ENCODE results near the gene KCNG1. TPM values are rescaled to one million over a fixed set of nuclear protein-coding genes. Genes with fewer than 3 reads are reported as not detected.

KCNG1 gene
- total and polyA plus RNA-seq, 2 of the 13 experiments (the other 11 are each of a cell fraction or from before 2014, with no cell fraction given) = not detected

DNA sequence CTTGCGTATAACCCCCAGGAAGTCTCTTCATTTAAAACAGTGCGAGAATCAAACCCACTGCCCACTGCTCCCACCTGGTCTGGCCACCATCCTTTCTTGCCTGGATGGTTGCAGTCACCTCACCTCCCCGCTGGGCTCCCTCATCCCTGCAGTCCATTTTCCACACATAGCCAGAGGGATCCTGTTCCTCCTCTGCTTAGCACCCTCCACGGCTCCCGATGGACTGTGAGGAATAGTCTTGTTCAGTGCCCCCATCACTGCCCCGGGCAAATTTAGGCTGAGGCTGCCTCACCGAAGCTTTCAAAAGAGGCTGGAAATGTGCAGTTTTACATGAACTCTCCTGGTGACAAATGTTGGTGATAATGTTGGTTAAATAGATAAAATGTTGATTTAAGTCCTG, 17.7 kb downstream of the KCNG1 start:
- no peak for FAIRE-seq
- peaks cover 6 to 47% of the 10 kb centered on the region in 2 experiments for H3K27me3 ChIP-seq (ENCODE audit: control insufficient read depth in 1 of 2, insufficient read depth in 2 of 2, low read length in 2 of 2)
- no peaks in the 10 kb centered on the region for H4K20me1 ChIP-seq (ENCODE audit: insufficient read depth, low read length)
- ATAC-seq = no peak; the same call in 2 of the 3 replicates
- no peak overlapping the region for H3K4me2 ChIP-seq (ENCODE audit: low read depth, low read length)
- H3K36me3 ChIP-seq (replicated peaks in 1 of 2; ENCODE audit: control insufficient read depth in 1 of 2, insufficient read depth in 2 of 2, low read length in 2 of 2) = no peaks in the 10 kb centered on the region
- H3K4me3 ChIP-seq (replicated peaks in 1 of 3; ENCODE audit: insufficient read depth in 1 of 3, low read depth in 2 of 3, low read length in 3 of 3) = no peak overlapping the region
- ChIA-PET POLR2A (no interaction called here), CTCF (ENCODE audit: low intra/inter-chr PET ratio, low total read pairs) (no interaction called here)
- H2AFZ ChIP-seq (ENCODE audit: low read length) = no peak overlapping the region
- intact Hi-C loops (cut with micrococcal nuclease; ENCODE audit: unreplicated experiment) (no loop called here), in situ Hi-C loops (cut with HindIII; ENCODE audit: extremely low pct_ligation_motif_present, low pct_unique_long_range_greater_than_20kb) (no loop called here)
- WGBS (ENCODE audit: low lambda C conversion rate) = 22% methylated on average over 7 of the region's 7 CpGs
- no peak overlapping the region for H3K9ac ChIP-seq (ENCODE audit: insufficient read depth, low read depth, low read length)
- H3K27ac ChIP-seq (ENCODE audit: extremely low read length, insufficient read depth, low read length) = no peak overlapping the region
- BruUV-seq (replicated peaks) = no TSS peak
- TF ChIP-seq HNRNPLL (IDR thresholded peaks at IDR 0.05; ENCODE audit: low read depth, low read length, poor library complexity, severe bottlenecking) (no peak), ZNF280D (CRISPR knock-in tag; IDR thresholded peaks at IDR 0.05) (no peak), CSRNP1 (CRISPR knock-in tag; IDR thresholded peaks at IDR 0.05) (no peak), ASH2L (IDR thresholded peaks at IDR 0.05; ENCODE audit: insufficient read length, low read depth, low read length) (no peak), ZNF234 (CRISPR knock-in tag; conservative IDR thresholded peaks at IDR 0.05) (no peak), EP300 (IDR thresholded peaks at IDR 0.05; ENCODE audit: low read depth in 2 of 2, low read length in 2 of 2) (no peak), EP300 (CRISPR knock-in tag; IDR thresholded peaks at IDR 0.05; ENCODE audit: borderline replicate concordance) (no peak), NCOR1 (IDR thresholded peaks at IDR 0.05; ENCODE audit: borderline replicate concordance, low read length) (no peak), TBX2 (CRISPR knock-in tag; IDR thresholded peaks at IDR 0.05; ENCODE audit: borderline replicate concordance) (no peak), CCDC6 (CRISPR knock-in tag; IDR thresholded peaks at IDR 0.05) (no peak), ZSCAN29 (CRISPR knock-in tag; conservative IDR thresholded peaks at IDR 0.05) (no peak), ZNF251 (CRISPR knock-in tag; IDR thresholded peaks at IDR 0.05) (no peak), HOXA5 (CRISPR knock-in tag; IDR thresholded peaks at IDR 0.05) (no peak)
- TF ChIP-seq, protein P1, sequence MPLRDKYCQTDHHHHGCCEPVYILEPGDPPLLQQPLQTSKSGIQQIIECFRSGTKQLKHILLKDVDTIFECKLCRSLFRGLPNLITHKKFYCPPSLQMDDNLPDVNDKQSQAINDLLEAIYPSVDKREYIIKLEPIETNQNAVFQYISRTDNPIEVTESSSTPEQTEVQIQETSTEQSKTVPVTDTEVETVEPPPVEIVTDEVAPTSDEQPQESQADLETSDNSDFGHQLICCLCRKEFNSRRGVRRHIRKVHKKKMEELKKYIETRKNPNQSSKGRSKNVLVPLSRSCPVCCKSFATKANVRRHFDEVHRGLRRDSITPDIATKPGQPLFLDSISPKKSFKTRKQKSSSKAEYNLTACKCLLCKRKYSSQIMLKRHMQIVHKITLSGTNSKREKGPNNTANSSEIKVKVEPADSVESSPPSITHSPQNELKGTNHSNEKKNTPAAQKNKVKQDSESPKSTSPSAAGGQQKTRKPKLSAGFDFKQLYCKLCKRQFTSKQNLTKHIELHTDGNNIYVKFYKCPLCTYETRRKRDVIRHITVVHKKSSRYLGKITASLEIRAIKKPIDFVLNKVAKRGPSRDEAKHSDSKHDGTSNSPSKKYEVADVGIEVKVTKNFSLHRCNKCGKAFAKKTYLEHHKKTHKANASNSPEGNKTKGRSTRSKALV (CRISPR knock-in tag; IDR thresholded peaks at IDR 0.05) = no peak
- TF ChIP-seq, protein P2, sequence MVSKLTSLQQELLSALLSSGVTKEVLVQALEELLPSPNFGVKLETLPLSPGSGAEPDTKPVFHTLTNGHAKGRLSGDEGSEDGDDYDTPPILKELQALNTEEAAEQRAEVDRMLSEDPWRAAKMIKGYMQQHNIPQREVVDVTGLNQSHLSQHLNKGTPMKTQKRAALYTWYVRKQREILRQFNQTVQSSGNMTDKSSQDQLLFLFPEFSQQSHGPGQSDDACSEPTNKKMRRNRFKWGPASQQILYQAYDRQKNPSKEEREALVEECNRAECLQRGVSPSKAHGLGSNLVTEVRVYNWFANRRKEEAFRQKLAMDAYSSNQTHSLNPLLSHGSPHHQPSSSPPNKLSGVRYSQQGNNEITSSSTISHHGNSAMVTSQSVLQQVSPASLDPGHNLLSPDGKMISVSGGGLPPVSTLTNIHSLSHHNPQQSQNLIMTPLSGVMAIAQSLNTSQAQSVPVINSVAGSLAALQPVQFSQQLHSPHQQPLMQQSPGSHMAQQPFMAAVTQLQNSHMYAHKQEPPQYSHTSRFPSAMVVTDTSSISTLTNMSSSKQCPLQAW (CRISPR knock-in tag; IDR thresholded peaks at IDR 0.05) = no peak
- H3K9me3 ChIP-seq (ENCODE audit: low read length) = no peaks in the 10 kb centered on the region
- H3K4me1 ChIP-seq (ENCODE audit: insufficient read depth, low read length) = no peaks in the 10 kb centered on the region
- no peak for DNase-seq (ENCODE audit: low spot score)
- no peaks in the 10 kb centered on the region for H3K79me2 ChIP-seq (ENCODE audit: insufficient read depth, low read length)
